Measurements from ENCODE around the gene CYB561D1.

CYB561D1 gene

GRCh38 chr1:109484519-109484975 lies 9.3 kb upstream of the CYB561D1 start:
- Histone ChIP-seq H3K9ac (ENCODE audit: low read depth, low read length, poor library complexity, severe bottlenecking) (peak overlapping the region; percentile 75), H3K9me3 (ENCODE audit: insufficient read depth, low read depth, low read length) (no peaks in the 10 kb centered on the region), H3K4me2 (ENCODE audit: low read depth, low read length, poor library complexity, severe bottlenecking) (peak overlapping the region; percentile 97), H4K20me1 (ENCODE audit: insufficient read depth, low read length, poor library complexity, severe bottlenecking) (no peaks in the 10 kb centered on the region), H3K9me2 (replicated peaks; ENCODE audit: low read depth, low read length) (no peaks in the 10 kb centered on the region), H3K36me3 (ENCODE audit: insufficient read depth, low read length) (no peaks in the 10 kb centered on the region; the same call in 1 of the 2 replicates), H3K27me3 (ENCODE audit: insufficient read depth, low read length, poor library complexity, severe bottlenecking) (no peaks in the 10 kb centered on the region), H2AFZ (ENCODE audit: low read length) (peak overlapping the region; percentile 95), H3F3A (ENCODE audit: low read depth) (no peaks in the 10 kb centered on the region), H3K4me1 (ENCODE audit: insufficient read depth, low read length, poor library complexity, severe bottlenecking) (peaks cover 23% of the 10 kb centered on the region), H3K79me2 (ENCODE audit: insufficient read depth, low read length) (no peaks in the 10 kb centered on the region; the same call in 1 of the 2 replicates), H3K4me3 (ENCODE audit: low read length, poor library complexity, severe bottlenecking) (peak overlapping the region; percentile 89)
- TF ChIP-seq CTCF (conservative IDR thresholded peaks at IDR 0.05; ENCODE audit: low read length) (no peak), EZH2phosphoT487 (IDR thresholded peaks at IDR 0.05; ENCODE audit: borderline replicate concordance) (no peak)

- Histone ChIP-seq H3F3A (ENCODE audit: low read depth) (no peaks in the 10 kb centered on the region), H4K20me1 (ENCODE audit: insufficient read depth, low read length, poor library complexity, severe bottlenecking) (no peaks in the 10 kb centered on the region), H3K36me3 (ENCODE audit: insufficient read depth, low read length) (no peaks in the 10 kb centered on the region; the same call in 1 of the 2 replicates), H3K9me2 (replicated peaks; ENCODE audit: low read depth, low read length) (no peaks in the 10 kb centered on the region), H3K27me3 (ENCODE audit: insufficient read depth, low read length, poor library complexity, severe bottlenecking) (no peaks in the 10 kb centered on the region), H3K4me2 (ENCODE audit: low read depth, low read length, poor library complexity, severe bottlenecking) (peak overlapping the region; percentile 97), H3K4me1 (ENCODE audit: insufficient read depth, low read length, poor library complexity, severe bottlenecking) (peaks cover 23% of the 10 kb centered on the region), H3K9ac (ENCODE audit: low read depth, low read length, poor library complexity, severe bottlenecking) (peak overlapping the region; percentile 75), H3K4me3 (ENCODE audit: low read length, poor library complexity, severe bottlenecking) (peak overlapping the region; percentile 89), H2AFZ (ENCODE audit: low read length) (no peak overlapping the region), H3K79me2 (ENCODE audit: insufficient read depth, low read length) (no peaks in the 10 kb centered on the region; the same call in 1 of the 2 replicates), H3K9me3 (ENCODE audit: insufficient read depth, low read depth, low read length) (no peaks in the 10 kb centered on the region)
- TF ChIP-seq CTCF (conservative IDR thresholded peaks at IDR 0.05; ENCODE audit: low read length) (no peak), EZH2phosphoT487 (IDR thresholded peaks at IDR 0.05; ENCODE audit: borderline replicate concordance) (no peak)
Observed at GRCh38 chr1:109485001-109485400, 8.9 kb upstream of the CYB561D1 start.

GRCh38 chr1:109487261-109487660 lies 6.6 kb upstream of the CYB561D1 start:
- Histone ChIP-seq H3K9me2 (replicated peaks; ENCODE audit: low read depth, low read length) (no peaks in the 10 kb centered on the region), H3K4me1 (ENCODE audit: insufficient read depth, low read length, poor library complexity, severe bottlenecking) (peaks cover 23% of the 10 kb centered on the region), H3K4me2 (ENCODE audit: low read depth, low read length, poor library complexity, severe bottlenecking) (no peak overlapping the region), H3K9ac (ENCODE audit: low read depth, low read length, poor library complexity, severe bottlenecking) (no peak overlapping the region), H4K20me1 (ENCODE audit: insufficient read depth, low read length, poor library complexity, severe bottlenecking) (no peaks in the 10 kb centered on the region), H3K9me3 (ENCODE audit: insufficient read depth, low read depth, low read length) (no peaks in the 10 kb centered on the region), H3K27me3 (ENCODE audit: insufficient read depth, low read length, poor library complexity, severe bottlenecking) (no peaks in the 10 kb centered on the region), H3K36me3 (ENCODE audit: insufficient read depth, low read length) (no peaks in the 10 kb centered on the region; the same call in 1 of the 2 replicates), H3K79me2 (ENCODE audit: insufficient read depth, low read length) (no peaks in the 10 kb centered on the region; the same call in 1 of the 2 replicates), H2AFZ (ENCODE audit: low read length) (no peak overlapping the region), H3K4me3 (ENCODE audit: low read length, poor library complexity, severe bottlenecking) (no peak overlapping the region), H3F3A (ENCODE audit: low read depth) (no peaks in the 10 kb centered on the region)
- TF ChIP-seq EZH2phosphoT487 (IDR thresholded peaks at IDR 0.05; ENCODE audit: borderline replicate concordance) (no peak), CTCF (conservative IDR thresholded peaks at IDR 0.05; ENCODE audit: low read length) (no peak)

All from Loucy (cell line).